AG04449 (cell line): ENCODE data around the gene RAB32.

Experiments
- CTCF ChIA-PET: fragments of 350-600 bp; formaldehyde crosslinking; extraction: SDS; loops from one replicate; lab custom pipeline; 2021; ENCODE audit warnings: antibody characterized with exemption; lab: Yijun Ruan, JAX
- POLR2A ChIA-PET: fragments of 400-600, 350-600 bp; formaldehyde crosslinking; extraction: SDS; loops from one replicate; lab custom pipeline; 2020; ENCODE audit warnings: antibody characterized with exemption, inconsistent platforms; lab: Yijun Ruan, JAX
- DNase-seq: peaks from one replicate; pipeline ENCODE4 v3.0.0-alpha.2; 2010; ENCODE audit warnings: low read depth, low spot score
- H3K4me3 ChIP-seq: 2 replicates; pipeline ENCODE4 v1.5.1; 2011; ENCODE audit warnings: low read depth, mild to moderate bottlenecking, control low read depth, low read length
- TF ChIP-seq, protein P1 (sequence below): IDR thresholded peaks from one replicate; pipeline ENCODE4 v1.5.1; 2011; ENCODE audit warnings: mild to moderate bottlenecking, moderate library complexity, low read length, control low read depth, inconsistent platforms; ENCODE audit not compliant: insufficient read depth; ENCODE audit errors: missing control alignments

RAB32 gene

DNA sequence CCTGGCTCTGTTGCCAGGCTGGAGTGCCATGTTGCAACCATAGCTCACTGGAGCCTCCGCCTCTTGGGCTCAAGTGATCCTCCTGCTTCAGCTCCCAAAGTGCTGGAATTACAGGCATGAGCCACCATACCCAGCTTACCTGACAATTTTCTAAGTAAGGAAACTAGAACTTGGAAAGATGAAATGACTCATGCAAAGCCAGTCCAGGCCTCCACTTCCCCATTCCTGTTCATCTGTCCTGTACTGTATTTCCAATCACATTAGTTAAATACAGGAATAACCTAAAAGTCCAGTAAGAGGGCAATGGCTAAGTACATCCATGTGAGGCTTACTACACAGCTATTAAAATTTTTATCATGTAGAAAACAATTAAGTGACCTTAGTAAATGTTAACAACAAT, 46.9 kb downstream of the RAB32 start:
- POLR2A ChIA-PET = no interaction called here
- CTCF ChIA-PET = no interaction called here

GRCh38 chr6:146592451-146592850, 48.8 kb downstream of the RAB32 start:
- no peak overlapping the region for H3K4me3 ChIP-seq
- ChIA-PET POLR2A (no interaction called here), CTCF (no interaction called here)
- TF ChIP-seq, protein P1, sequence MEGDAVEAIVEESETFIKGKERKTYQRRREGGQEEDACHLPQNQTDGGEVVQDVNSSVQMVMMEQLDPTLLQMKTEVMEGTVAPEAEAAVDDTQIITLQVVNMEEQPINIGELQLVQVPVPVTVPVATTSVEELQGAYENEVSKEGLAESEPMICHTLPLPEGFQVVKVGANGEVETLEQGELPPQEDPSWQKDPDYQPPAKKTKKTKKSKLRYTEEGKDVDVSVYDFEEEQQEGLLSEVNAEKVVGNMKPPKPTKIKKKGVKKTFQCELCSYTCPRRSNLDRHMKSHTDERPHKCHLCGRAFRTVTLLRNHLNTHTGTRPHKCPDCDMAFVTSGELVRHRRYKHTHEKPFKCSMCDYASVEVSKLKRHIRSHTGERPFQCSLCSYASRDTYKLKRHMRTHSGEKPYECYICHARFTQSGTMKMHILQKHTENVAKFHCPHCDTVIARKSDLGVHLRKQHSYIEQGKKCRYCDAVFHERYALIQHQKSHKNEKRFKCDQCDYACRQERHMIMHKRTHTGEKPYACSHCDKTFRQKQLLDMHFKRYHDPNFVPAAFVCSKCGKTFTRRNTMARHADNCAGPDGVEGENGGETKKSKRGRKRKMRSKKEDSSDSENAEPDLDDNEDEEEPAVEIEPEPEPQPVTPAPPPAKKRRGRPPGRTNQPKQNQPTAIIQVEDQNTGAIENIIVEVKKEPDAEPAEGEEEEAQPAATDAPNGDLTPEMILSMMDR = no peak
- no peak for DNase-seq

More for the DNA sequence above, 46.9 kb downstream of the RAB32 start:
- TF ChIP-seq, protein P1 = no peak
- no peak for DNase-seq
- no peak overlapping the region for H3K4me3 ChIP-seq

DNA sequence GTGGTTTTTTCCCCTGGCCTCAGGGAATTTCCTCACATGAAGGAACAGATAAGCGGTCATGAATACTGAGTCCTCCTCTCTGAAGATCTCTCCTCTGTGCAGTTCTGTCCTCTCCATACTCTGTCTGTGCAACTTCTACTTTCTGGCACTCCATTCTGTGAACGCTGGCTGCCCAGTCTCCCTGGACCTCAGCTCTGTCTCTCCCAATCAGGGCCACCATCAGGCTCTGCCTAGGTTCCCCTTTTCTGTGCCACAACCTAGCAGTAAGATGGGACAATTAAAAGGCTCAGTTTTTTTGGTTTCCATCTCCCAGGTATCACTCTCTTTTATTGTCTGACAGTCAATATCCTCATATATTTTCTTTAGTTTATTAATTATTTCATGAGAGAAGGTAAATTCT, 50.4 kb downstream of the RAB32 start:
- H3K4me3 ChIP-seq = no peak overlapping the region
- POLR2A ChIA-PET = no interaction called here
- TF ChIP-seq, protein P1 = no peak
- no peak for DNase-seq
- CTCF ChIA-PET = no interaction called here

DNA sequence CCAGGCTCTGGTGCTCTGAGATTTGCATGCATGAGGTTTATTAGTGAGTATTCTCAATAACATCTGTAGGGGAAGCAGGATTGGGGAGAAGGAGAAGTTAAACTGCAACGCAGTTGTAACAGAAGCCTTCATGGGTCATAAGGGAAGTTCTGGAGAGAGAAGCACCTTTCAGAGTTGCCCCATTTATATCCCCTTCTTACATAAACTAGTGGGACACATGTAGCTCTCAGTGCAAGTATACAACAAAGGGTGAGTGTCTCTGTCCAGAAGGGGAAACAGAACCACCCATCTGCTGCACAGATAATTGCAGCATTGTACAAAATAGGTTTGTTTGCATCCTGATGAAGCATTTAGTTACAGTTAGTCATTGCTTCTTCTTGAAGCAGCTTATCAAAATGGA, 50.9 kb downstream of the RAB32 start:
- ChIA-PET POLR2A (no interaction called here), CTCF (no interaction called here)
- TF ChIP-seq, protein P1 = no peak
- H3K4me3 ChIP-seq = no peak overlapping the region
- DNase-seq = no peak

GRCh38 chr6:146595972-146596731, 52.5 kb downstream of the RAB32 start:
- DNase-seq = no peak
- H3K4me3 ChIP-seq = no peak overlapping the region
- TF ChIP-seq, protein P1 = no peak
- ChIA-PET CTCF (no interaction called here), POLR2A (no interaction called here)

DNA sequence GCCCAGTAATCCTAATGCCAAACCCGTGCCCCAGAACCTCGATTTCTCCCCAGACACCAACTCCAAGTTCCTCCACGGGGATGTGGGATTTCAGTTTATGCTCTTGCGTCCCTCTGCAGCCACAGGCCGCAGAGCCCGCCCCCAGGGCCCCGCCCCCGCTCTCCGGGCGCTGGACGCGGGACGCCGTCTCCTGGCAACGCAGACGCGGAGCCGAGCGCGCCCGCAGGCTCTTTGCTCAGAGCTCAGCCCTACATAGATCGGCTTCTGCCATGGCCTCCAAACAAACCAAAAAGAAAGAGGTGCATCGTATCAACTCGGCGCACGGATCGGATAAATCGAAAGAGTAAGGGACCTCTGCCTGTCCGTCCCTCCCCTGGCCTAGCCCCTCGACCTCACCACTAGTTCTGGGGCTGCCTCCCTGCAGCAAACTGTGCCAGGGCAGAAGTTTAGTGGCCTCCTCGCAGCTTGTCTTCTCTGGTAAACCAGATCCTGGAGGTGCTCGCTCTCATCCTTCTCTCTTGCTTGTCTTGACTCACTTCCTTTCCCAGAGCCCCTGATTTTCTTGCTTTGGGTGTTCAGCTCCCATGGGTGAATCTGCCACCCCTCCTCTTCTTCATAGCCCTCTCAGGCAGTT, 55.3 kb downstream of the RAB32 start, which contains the start of gene ADGB:
ADGB (plus strand) TSS at position 201 of the 634 bp plus-strand sequence; CDS start at position 270, 69 bp downstream.
- peak within 1 kb of the TSS; percentile 61 for H3K4me3 ChIP-seq
- POLR2A ChIA-PET = no interaction called here
- CTCF ChIA-PET = no interaction called here
- DNase-seq = no peak
- TF ChIP-seq, protein P1 = no peak
